HEK293T (cell line): ENCODE data around the gene UBTD1.

Source experiments
- ARNT ChIP-seq: fragments of 450-650 bp; IDR thresholded peaks from 2 replicates; pipeline ENCODE4 v1.6.1; 2017; ENCODE audit warnings: mild to moderate bottlenecking
- CTBP1 ChIP-seq: fragments of 450-650 bp; IDR thresholded peaks from 2 replicates; pipeline ENCODE4 v1.6.1; 2016; ENCODE audit warnings: borderline replicate concordance
- ELF4 ChIP-seq: fragments of 450-650 bp; IDR thresholded peaks from 2 replicates; pipeline ENCODE4 v1.6.1; 2017; ENCODE audit warnings: antibody characterized with exemption
- FOXA1 ChIP-seq: fragments of 450-650 bp; IDR thresholded peaks from 2 replicates; pipeline ENCODE4 v1.6.1; 2016; ENCODE audit warnings: mild to moderate bottlenecking
- FOXK2 ChIP-seq: fragments of 450-650 bp; IDR thresholded peaks from 2 replicates; pipeline ENCODE4 v1.6.1; 2016; ENCODE audit warnings: mild to moderate bottlenecking
- FOXM1 ChIP-seq: fragments of 450-650 bp; IDR thresholded peaks from 2 replicates; pipeline ENCODE4 v1.6.1; 2017; ENCODE audit warnings: mild to moderate bottlenecking, borderline replicate concordance
- L3MBTL2 ChIP-seq: fragments of 450-650 bp; conservative IDR thresholded peaks from 2 replicates; pipeline ENCODE4 v1.6.1; 2016; ENCODE audit warnings: mild to moderate bottlenecking
- NFRKB ChIP-seq: fragments of 450-650 bp; IDR thresholded peaks from 2 replicates; pipeline ENCODE4 v1.6.1; 2016; ENCODE audit warnings: mild to moderate bottlenecking, moderate library complexity
- SP1 ChIP-seq: fragments of 450-650 bp; IDR thresholded peaks from 2 replicates; pipeline ENCODE4 v1.6.1; 2017
- TARDBP ChIP-seq: fragments of 450-650 bp; IDR thresholded peaks from 2 replicates; pipeline ENCODE4 v1.6.1; 2016
- ZNF384 ChIP-seq: fragments of 450-650 bp; IDR thresholded peaks from 2 replicates; pipeline ENCODE4 v1.6.1; 2016

DNA sequence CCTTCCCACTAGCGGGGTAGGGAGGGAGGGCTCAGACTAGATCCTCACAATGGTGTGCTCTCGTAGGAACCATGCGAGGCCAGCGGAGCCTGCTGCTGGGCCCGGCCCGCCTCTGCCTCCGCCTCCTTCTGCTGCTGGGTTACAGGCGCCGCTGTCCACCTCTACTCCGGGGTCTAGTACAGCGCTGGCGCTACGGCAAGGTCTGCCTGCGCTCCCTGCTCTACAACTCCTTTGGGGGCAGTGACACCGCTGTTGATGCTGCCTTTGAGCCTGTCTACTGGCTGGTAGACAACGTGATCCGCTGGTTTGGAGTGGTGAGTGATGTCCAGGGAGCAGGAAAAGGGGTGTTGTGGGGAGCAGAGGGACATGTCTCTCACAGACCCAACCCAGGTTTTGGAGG is 47.1 kb upstream of the UBTD1 start:
- TF ChIP-seq TARDBP: no peak
- no peak for TF ChIP-seq FOXM1
- TF ChIP-seq ELF4: no peak
- TF ChIP-seq SP1: no peak
- TF ChIP-seq L3MBTL2: no peak
- TF ChIP-seq ZNF384: no peak
- no peak for TF ChIP-seq NFRKB
- no peak for TF ChIP-seq ARNT
- no peak for TF ChIP-seq FOXA1
- no peak for TF ChIP-seq CTBP1
- no peak for TF ChIP-seq FOXK2
